Left ventricle myocardium superior (tissue), 1 donor: ENCODE data around the gene TLCD2. TPM values are rescaled to one million over a fixed set of nuclear protein-coding genes. Genes with fewer than 3 reads are reported as not detected.

Source experiments
- ATAC-seq: fragments of 200-7000 bp; cut with Tn5 transposase; one replicate; pipeline ENCODE4 v1.9.1; 2020; ENCODE audit warnings: mild to moderate bottlenecking, moderate library complexity
- DNase-seq: peaks from one replicate; pipeline ENCODE4 v3.0.0-alpha.2; 2020
- intact Hi-C: fragments of 100-400 bp; cut with micrococcal nuclease; formaldehyde crosslinking; loops from one replicate; pipeline ENCODE4 v1.11.0; 2022
- total RNA-seq: library from RNA; stranded (reverse); fragmentation: NEBNext Ultra II Directional; extraction: Animal tissue kit (Norgen Biotek cat#: 25700); gene quantifications from one replicate; pipeline ENCODE4 v1.2.1, GENCODE V29; 2021
- donor health status: DM: no; HTN: yes; CAD: no; lungs with severe emphysema.

The TLCD2 gene
- total RNA-seq, 1 donor from 2014 or later = 1.7 TPM

GRCh38 chr17:1737531-1738291 lies 27.5 kb upstream of the TLCD2 start:
- DNase-seq (peak; percentile 66), ATAC-seq (peak; percentile 69)
- intact Hi-C loops = no loop called here

GRCh38 chr17:1736348-1737281 lies 26.4 kb upstream of the TLCD2 start:
- ATAC-seq = peak; percentile 74
- DNase-seq = peak; percentile 81
- intact Hi-C loops = no loop called here

GRCh38 chr17:1735834-1736347 lies 25.7 kb upstream of the TLCD2 start:
- intact Hi-C loops = no loop called here
- DNase-seq (no peak), ATAC-seq (no peak)

GRCh38 chr17:1735418-1735817 lies 25.2 kb upstream of the TLCD2 start:
- ATAC-seq (no peak), DNase-seq (no peak)
- intact Hi-C loops = no loop called here

- intact Hi-C loops = no loop called here
- DNase-seq (no peak), ATAC-seq (no peak)
Observed at GRCh38 chr17:1733759-1734158, 23.6 kb upstream of the TLCD2 start.

GRCh38 chr17:1732833-1733321 lies 22.7 kb upstream of the TLCD2 start:
- no peak for ATAC-seq
- intact Hi-C loops = no loop called here
- DNase-seq = no peak

GRCh38 chr17:1732241-1732832 lies 22.2 kb upstream of the TLCD2 start:
- intact Hi-C loops = no loop called here
- DNase-seq = no peak
- ATAC-seq = no peak

- intact Hi-C loops = no loop called here
- DNase-seq (no peak), ATAC-seq (no peak)
Observed at GRCh38 chr17:1731194-1731506, 21.0 kb upstream of the TLCD2 start.

GRCh38 chr17:1730326-1731193 lies 20.4 kb upstream of the TLCD2 start:
- intact Hi-C loops = no loop called here
- DNase-seq (peak; percentile 93), ATAC-seq (peak; percentile 86)

GRCh38 chr17:1729966-1730325 lies 19.8 kb upstream of the TLCD2 start:
- DNase-seq = peak; percentile 59
- intact Hi-C loops = no loop called here
- ATAC-seq = peak; percentile 49

- ATAC-seq = no peak
- no peak for DNase-seq
- intact Hi-C loops = no loop called here
Observed at GRCh38 chr17:1727876-1728630, 17.9 kb upstream of the TLCD2 start.

GRCh38 chr17:1727258-1727789 lies 17.1 kb upstream of the TLCD2 start:
- intact Hi-C loops = no loop called here
- ATAC-seq (no peak), DNase-seq (no peak)

GRCh38 chr17:1726626-1727257 lies 16.6 kb upstream of the TLCD2 start:
- DNase-seq = no peak
- intact Hi-C loops = no loop called here
- no peak for ATAC-seq

- ATAC-seq (no peak), DNase-seq (no peak)
- intact Hi-C loops = no loop called here
Observed at GRCh38 chr17:1725642-1726511, 15.7 kb upstream of the TLCD2 start.

- intact Hi-C loops = no loop called here
- peak; percentile 56 for DNase-seq
- ATAC-seq = peak; percentile 55
Observed at GRCh38 chr17:1724869-1725641, 14.9 kb upstream of the TLCD2 start.

GRCh38 chr17:1724351-1724868 lies 14.2 kb upstream of the TLCD2 start, which contains the start of gene WDR81:
Gene WDR81 (plus strand): TSS chr17:1724704. CDS start chr17:1724960, 256 bp downstream.
- intact Hi-C loops = no loop called here
- DNase-seq (peak; percentile 97), ATAC-seq (peak; percentile 86)
